ENCODE data around the gene SPTB.
A peak's percentile ranks its signal among the peaks of the same experiment; 100 is the strongest.

Gene SPTB

GRCh38 chr14:64743061-64743460 is 136.6 kb downstream of the SPTB start:
- DNase-seq = no peak

- DNase-seq = no peak
Observed at GRCh38 chr14:64741961-64742360, 137.7 kb downstream of the SPTB start.

GRCh38 chr14:64741200-64741599 is 138.5 kb downstream of the SPTB start:
- DNase-seq = no peak

GRCh38 chr14:64738281-64738804 is 141.4 kb downstream of the SPTB start:
- no peak for DNase-seq

- DNase-seq = no peak
Observed at GRCh38 chr14:64737391-64738280, 142.1 kb downstream of the SPTB start.

GRCh38 chr14:64736271-64737169 is 143.2 kb downstream of the SPTB start:
- peak; percentile 92 for DNase-seq

- peak; percentile 99 for DNase-seq
Observed at GRCh38 chr14:64734990-64735389, 144.7 kb downstream of the SPTB start.

GRCh38 chr14:64733899-64734298 is 145.8 kb downstream of the SPTB start:
- DNase-seq = no peak

- DNase-seq = no peak
Observed at GRCh38 chr14:64733321-64733720, 146.4 kb downstream of the SPTB start.

GRCh38 chr14:64732536-64733120 is 147.1 kb downstream of the SPTB start:
- no peak for DNase-seq

- no peak for DNase-seq
Observed at GRCh38 chr14:64732066-64732465, 147.6 kb downstream of the SPTB start.

- DNase-seq = no peak
Observed at GRCh38 chr14:64731141-64731581, 148.5 kb downstream of the SPTB start.

GRCh38 chr14:64730681-64731080 is 149.0 kb downstream of the SPTB start:
- DNase-seq = no peak

- DNase-seq = no peak
Observed at GRCh38 chr14:64730061-64730440, 149.7 kb downstream of the SPTB start.

GRCh38 chr14:64729386-64730060 is 150.2 kb downstream of the SPTB start:
- no peak for DNase-seq

GRCh38 chr14:64728856-64729255 is 150.9 kb downstream of the SPTB start:
- DNase-seq = no peak

GRCh38 chr14:64728106-64728505 is 151.6 kb downstream of the SPTB start:
- no peak for DNase-seq

GRCh38 chr14:64727551-64728071 is 152.1 kb downstream of the SPTB start:
- no peak for DNase-seq

GRCh38 chr14:64726585-64726890 is 153.2 kb downstream of the SPTB start:
- DNase-seq = no peak

- DNase-seq = no peak
Observed at GRCh38 chr14:64725879-64726584, 153.7 kb downstream of the SPTB start.

- peak; percentile 91 for DNase-seq
Observed at GRCh38 chr14:64725261-64725815, 154.4 kb downstream of the SPTB start.

GRCh38 chr14:64724578-64724930 is 155.2 kb downstream of the SPTB start:
- DNase-seq = no peak

All from DMS79 treated with DMSO at 0.1 percent for 48 hours (cell line).